Fibroblast of pulmonary artery (primary cell): ENCODE measurements around the gene PDHB.

Source experiments
- DNase-seq: peaks from one replicate; pipeline ENCODE4 v3.0.0-alpha.2; 2010; ENCODE audit warnings: low read depth
- H3K4me3 ChIP-seq: replicated peaks from 2 replicates; pipeline ENCODE4 v1.5.1; 2011; ENCODE audit warnings: low read depth, mild to moderate bottlenecking, control low read depth, low read length, moderate library complexity
- CTCF ChIP-seq: IDR thresholded peaks from 2 replicates; pipeline ENCODE4 v1.5.1; 2011; ENCODE audit warnings: mild to moderate bottlenecking, control low read depth, low read length, inconsistent platforms; ENCODE audit errors: missing control alignments

Gene PDHB

GRCh38 chr3:58433400-58434167 lies at the start of gene PDHB:
Gene PDHB (minus strand): TSS chr3:58433832. CDS start chr3:58433809, 23 bp downstream.
- H3K4me3 ChIP-seq = peak within 1 kb of the TSS; percentile 86
- DNase-seq = peak; percentile 88
- TF ChIP-seq CTCF = no peak

GRCh38 chr3:58482917-58483636 lies 49.4 kb upstream of the PDHB start:
- no peak for DNase-seq
- TF ChIP-seq CTCF = no peak
- no peak overlapping the region for H3K4me3 ChIP-seq

GRCh38 chr3:58480309-58480708 lies 46.7 kb upstream of the PDHB start:
- DNase-seq = no peak
- no peak for TF ChIP-seq CTCF
- H3K4me3 ChIP-seq = no peak overlapping the region

GRCh38 chr3:58478781-58479180 lies 45.1 kb upstream of the PDHB start:
- no peak for TF ChIP-seq CTCF
- H3K4me3 ChIP-seq = no peak overlapping the region
- DNase-seq = no peak

GRCh38 chr3:58474967-58475578 lies 41.4 kb upstream of the PDHB start:
- no peak overlapping the region for H3K4me3 ChIP-seq
- no peak for DNase-seq
- no peak for TF ChIP-seq CTCF

GRCh38 chr3:58474348-58474911 lies 40.8 kb upstream of the PDHB start:
- H3K4me3 ChIP-seq = no peak overlapping the region
- DNase-seq = no peak
- no peak for TF ChIP-seq CTCF
